ENCODE results near the gene TTC33.
"Not testable (repeated sequence)": the region's sequence is repeated elsewhere in the genome, so short reads cannot be mapped to it uniquely, and the experiment has no call there.

Gene TTC33

DNA sequence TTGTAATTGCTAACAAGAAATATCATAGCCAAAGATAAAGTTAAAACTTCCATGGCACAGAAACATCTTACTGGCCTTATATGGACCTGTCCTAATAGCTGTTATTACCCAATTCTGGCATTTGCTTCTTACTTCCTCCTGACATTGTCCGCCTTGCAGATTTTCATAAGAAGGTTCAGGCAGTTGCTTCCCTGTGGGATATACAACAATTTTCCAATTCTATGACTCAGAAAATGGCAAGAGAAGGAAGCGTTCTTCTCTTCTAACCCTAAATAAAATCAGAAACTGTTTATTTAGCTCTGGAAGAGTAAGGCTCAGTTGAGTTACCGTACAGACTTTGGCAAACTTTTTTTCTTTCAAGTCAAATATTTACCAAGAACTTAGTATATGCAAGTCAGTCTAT is 40.7 kb upstream of the TTC33 start:
- DNase-seq (ENCODE audit: extremely low read depth, low read depth) = no peak
- TF ChIP-seq, protein P1, sequence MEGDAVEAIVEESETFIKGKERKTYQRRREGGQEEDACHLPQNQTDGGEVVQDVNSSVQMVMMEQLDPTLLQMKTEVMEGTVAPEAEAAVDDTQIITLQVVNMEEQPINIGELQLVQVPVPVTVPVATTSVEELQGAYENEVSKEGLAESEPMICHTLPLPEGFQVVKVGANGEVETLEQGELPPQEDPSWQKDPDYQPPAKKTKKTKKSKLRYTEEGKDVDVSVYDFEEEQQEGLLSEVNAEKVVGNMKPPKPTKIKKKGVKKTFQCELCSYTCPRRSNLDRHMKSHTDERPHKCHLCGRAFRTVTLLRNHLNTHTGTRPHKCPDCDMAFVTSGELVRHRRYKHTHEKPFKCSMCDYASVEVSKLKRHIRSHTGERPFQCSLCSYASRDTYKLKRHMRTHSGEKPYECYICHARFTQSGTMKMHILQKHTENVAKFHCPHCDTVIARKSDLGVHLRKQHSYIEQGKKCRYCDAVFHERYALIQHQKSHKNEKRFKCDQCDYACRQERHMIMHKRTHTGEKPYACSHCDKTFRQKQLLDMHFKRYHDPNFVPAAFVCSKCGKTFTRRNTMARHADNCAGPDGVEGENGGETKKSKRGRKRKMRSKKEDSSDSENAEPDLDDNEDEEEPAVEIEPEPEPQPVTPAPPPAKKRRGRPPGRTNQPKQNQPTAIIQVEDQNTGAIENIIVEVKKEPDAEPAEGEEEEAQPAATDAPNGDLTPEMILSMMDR (IDR thresholded peaks at IDR 0.05; ENCODE audit: low read depth, low read length) = no peak

DNA sequence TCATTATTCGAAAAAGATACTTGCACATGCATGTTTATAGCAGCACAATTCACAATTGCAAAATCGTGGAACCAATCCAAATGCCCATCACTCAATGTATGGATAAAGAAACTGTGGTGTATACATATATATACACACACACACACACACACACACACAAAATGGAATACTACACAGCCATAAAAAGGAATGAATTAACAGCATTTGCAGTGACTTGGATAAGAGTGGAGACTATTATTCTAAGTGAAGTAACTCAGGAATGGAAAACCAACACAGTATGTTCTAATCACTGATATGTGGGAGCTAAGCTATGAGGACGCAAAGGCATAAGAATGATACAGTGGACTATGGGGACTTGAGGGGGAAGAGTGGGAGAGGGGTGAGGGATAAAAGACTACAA is 39.1 kb upstream of the TTC33 start:
- not testable (repeated sequence) for DNase-seq (ENCODE audit: extremely low read depth, low read depth)

DNA sequence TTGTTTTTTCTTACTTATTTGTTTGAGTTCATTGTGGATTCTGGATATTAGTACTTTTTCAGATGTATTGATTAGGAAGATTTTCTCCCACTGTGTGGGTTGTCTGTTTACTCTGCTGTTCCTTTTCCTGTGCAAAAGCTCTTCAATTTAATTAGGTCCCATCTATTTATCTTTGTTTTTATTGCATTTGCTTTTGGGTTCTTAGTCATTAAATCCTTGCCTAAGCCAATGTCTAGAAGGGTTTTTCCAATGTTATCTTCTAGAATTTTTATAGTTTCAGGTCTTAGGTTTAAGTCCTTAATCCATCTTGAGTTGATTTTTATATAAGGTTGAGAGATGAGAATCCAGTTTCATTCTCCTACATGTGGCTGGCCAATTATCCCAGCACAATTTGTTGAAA is 38.6 kb upstream of the TTC33 start:
- not testable (repeated sequence) for DNase-seq (ENCODE audit: extremely low read depth, low read depth)

DNA sequence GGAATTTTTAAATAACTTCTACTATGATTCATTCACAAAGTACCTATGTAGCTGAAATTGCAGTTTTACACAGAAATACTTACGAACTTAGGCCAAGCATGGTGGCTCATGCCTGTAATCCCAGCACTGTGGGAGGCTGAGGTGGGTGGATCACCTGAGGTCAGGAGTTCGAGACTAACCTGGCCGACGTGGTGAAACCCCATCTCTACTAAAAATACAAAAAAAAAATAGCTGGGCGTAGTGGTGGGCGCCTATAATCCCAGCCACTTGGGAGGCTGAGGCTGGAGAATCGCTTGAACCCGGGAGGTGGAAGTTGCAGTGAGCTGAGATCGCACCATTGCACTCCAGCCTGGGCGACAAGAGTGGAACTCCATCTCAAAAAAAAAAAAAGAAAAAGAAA is 36.9 kb upstream of the TTC33 start:
- DNase-seq (ENCODE audit: extremely low read depth, low read depth) = not testable (repeated sequence)

DNA sequence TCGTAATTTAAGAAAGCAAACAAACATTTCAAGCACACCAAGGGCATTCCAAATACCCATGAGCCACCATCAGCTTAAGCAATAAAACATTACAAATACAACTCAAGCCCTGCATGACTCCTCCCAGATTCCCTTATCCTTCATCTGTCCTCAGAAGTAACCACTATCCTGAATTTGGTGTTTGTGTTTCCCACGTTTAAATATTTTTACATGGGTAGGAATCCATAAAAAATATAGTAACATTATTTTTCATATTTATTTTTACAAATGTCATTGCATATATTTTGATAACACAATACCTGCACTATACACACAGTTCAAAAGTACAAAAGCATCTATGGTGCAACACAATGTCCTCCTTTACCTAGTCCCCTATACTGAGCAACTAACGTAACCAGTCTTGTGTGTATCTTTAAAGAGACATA is 36.0 kb upstream of the TTC33 start:
- DNase-seq (ENCODE audit: extremely low read depth, low read depth) = no peak
- TF ChIP-seq, protein P1 (IDR thresholded peaks at IDR 0.05; ENCODE audit: low read depth, low read length) = no peak

DNA sequence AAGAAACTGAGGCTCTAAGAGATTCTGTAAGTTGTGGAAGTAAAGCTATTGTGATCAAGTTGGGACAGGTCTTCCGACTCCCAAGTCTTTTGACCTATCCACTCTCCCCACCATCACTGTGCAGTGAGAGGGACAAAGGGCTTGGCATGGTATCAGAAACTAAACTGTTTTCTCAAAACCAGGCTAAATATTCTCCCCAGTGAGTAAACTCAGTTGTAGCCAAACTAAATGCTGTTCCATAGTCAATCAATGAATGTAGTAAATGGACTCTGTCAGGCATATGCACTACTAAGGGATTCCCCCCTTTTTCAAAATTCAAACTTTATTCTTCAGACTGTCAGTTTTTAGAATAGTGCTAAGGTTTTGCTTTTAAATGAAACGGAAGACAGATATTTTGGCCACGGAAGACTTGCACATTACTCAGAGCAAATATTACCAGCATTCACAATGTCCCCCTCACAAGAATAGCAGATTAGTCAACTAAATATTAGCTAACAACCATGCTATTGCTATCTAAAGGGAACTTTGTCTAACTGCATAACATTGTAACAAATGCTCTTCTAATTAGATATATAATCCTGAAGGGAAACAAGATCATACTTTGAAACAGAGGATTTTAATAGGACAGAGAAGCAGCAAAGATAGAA is 35.3 kb upstream of the TTC33 start:
- DNase-seq (ENCODE audit: extremely low read depth, low read depth) = no peak
- TF ChIP-seq, protein P1 (IDR thresholded peaks at IDR 0.05; ENCODE audit: low read depth, low read length) = no peak

DNA sequence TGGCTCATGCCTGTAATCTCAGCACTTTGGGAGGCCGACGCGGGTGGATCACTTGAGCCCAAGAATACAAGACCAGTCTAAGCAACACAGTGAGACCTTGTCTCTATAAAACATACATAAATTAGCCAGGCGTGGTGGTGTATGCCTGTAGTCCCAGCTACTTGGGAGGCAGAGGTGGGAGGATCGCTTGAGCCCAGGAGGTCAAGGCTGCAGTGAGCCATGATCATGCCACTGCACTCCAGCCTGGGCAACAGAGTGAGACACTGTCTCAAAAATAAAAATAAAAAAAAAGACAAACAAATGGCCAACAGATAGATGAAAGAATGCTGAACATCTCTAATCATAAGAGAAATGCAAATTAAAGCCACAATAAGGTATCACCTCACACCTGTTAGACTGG is 33.2 kb upstream of the TTC33 start:
- DNase-seq (ENCODE audit: extremely low read depth, low read depth) = not testable (repeated sequence)

DNA sequence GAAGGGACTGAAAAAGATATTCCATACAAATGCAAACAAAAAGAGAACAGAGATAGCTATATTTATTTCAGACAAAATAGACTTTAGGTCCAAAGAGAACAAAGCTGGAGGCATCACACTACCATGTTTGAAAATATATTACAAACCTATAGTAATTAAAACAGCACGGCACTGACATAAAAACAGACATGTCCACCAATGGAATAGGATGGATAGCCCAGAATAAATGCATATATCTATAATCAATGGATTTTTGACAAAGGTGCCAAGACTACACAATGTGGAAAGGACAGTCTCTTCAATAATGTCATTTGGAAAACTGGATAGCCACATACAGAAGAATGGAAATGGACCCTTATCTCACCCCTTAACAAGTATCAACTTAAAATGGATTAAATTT is 32.2 kb upstream of the TTC33 start:
- no peak for DNase-seq (ENCODE audit: extremely low read depth, low read depth)

DNA sequence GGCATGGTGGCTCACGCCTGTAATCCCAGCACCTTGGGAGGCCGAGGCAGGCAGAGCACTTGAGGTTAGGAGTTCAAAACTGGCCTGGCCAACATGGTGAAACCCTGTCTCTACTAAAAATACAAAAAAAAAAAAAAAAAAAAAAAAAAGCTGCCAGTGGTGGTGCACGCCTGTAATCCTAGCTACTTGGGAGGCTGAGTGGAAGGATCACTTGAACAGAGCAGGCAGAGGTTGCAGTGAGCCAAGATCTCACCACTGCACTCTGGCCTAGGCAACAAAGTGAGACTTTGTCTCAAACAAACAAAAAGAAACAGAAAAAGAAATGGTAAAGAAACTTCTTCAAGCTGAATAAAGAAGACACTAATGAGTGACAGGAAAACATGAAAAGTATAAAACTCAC is 30.9 kb upstream of the TTC33 start:
- not testable (repeated sequence) for DNase-seq (ENCODE audit: extremely low read depth, low read depth)

More for the DNA sequence above, 32.2 kb upstream of the TTC33 start:
- TF ChIP-seq, protein P1 (IDR thresholded peaks at IDR 0.05; ENCODE audit: low read depth, low read length) = no peak

DNA sequence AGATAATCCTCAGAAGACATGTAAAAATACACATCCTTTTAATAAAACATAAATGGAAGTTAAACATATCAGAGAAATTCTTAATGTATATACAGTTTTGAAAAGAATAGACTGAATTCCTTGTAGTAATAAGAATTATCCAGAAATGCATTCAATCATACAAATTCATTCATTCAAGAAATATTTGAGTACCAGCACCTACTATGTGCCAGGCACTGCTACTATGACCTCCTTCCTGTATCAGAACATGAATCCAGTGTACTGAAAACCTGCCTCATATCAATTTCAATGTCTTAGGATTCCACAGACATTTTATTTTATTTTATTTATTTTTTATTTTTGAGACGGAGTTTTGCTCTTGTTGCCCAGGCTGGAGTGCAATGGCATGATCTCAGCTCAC is 29.2 kb upstream of the TTC33 start:
- TF ChIP-seq, protein P1 (IDR thresholded peaks at IDR 0.05; ENCODE audit: low read depth, low read length) = no peak
- DNase-seq (ENCODE audit: extremely low read depth, low read depth) = no peak

Measured in AG09319 (cell line).